WTC11 (cell line): ENCODE measurements around the gene ISG15. TPM values are rescaled to one million over a fixed set of nuclear protein-coding genes. Genes with fewer than 3 reads are reported as not detected.

Experiments
- ATAC-seq: fragments of 200-7000 bp; cut with Tn5 transposase; 2 replicates; pipeline ENCODE4 v1.10.0; 2021; ENCODE audit warnings: mild to moderate bottlenecking, moderate library complexity
- CTCF ChIA-PET: fragments of 300-600 bp; sonication (Branson Sonifier 250); formaldehyde crosslinking; loops from one replicate; lab custom pipeline; 2021; ENCODE audit warnings: antibody characterized with exemption; lab: Charles Lee
- POLR2A ChIA-PET: fragments of 350-600 bp; sonication (Branson Sonifier 250); formaldehyde crosslinking; loops from one replicate; lab custom pipeline; 2021; ENCODE audit warnings: antibody characterized with exemption; lab: Charles Lee
- DNase-seq: peaks from one replicate; pipeline ENCODE4 v3.0.0; 2021; ENCODE audit warnings: low spot score
- H3K27ac Mint-ChIP-seq: 2 replicates; pipeline ENCODE4 v1.8.0; 2021; ENCODE audit warnings: mixed read lengths
- H3K27me3 Mint-ChIP-seq: 2 replicates; pipeline ENCODE4 v1.8.0; 2021; ENCODE audit warnings: low read depth, mild to moderate bottlenecking, moderate library complexity, mixed read lengths
- H3K36me3 Mint-ChIP-seq: 2 replicates; pipeline ENCODE4 v1.8.0; 2021; ENCODE audit warnings: mixed read lengths
- H3K4me1 Mint-ChIP-seq: 2 replicates; pipeline ENCODE4 v1.8.0; 2022; ENCODE audit warnings: mixed read lengths
- H3K4me3 Mint-ChIP-seq: 2 replicates; pipeline ENCODE4 v1.8.0; 2021; ENCODE audit warnings: mild to moderate bottlenecking, moderate library complexity, mixed read lengths
- H3K9me3 Mint-ChIP-seq: 2 replicates; pipeline ENCODE4 v1.8.0; 2021; ENCODE audit warnings: mixed read lengths
- ATF2 ChIP-seq: sonication (generic); formaldehyde crosslinking; IDR thresholded peaks from 2 replicates; pipeline ENCODE4 v1.8.1; 2022; ENCODE audit warnings: low read depth, missing genetic modification reagents, borderline replicate concordance
- ATF3 ChIP-seq: sonication (generic); formaldehyde crosslinking; conservative IDR thresholded peaks from 2 replicates; pipeline ENCODE4 v1.8.1; 2022; ENCODE audit warnings: mild to moderate bottlenecking, missing genetic modification reagents
- ATF6 ChIP-seq: sonication (generic); formaldehyde crosslinking; IDR thresholded peaks from 2 replicates; pipeline ENCODE4 v1.8.1; 2023; ENCODE audit warnings: mild to moderate bottlenecking, missing genetic modification reagents
- CREB1 ChIP-seq: sonication (generic); formaldehyde crosslinking; IDR thresholded peaks from 2 replicates; pipeline ENCODE4 v1.8.0; 2023; ENCODE audit warnings: mild to moderate bottlenecking, missing genetic modification reagents
- E2F5 ChIP-seq: sonication (generic); formaldehyde crosslinking; IDR thresholded peaks from 2 replicates; pipeline ENCODE4 v1.8.1; 2022; ENCODE audit warnings: mild to moderate bottlenecking, moderate library complexity, missing genetic modification reagents
- ETV6 ChIP-seq: sonication (generic); formaldehyde crosslinking; IDR thresholded peaks from 2 replicates; pipeline ENCODE4 v1.8.1; 2022; ENCODE audit warnings: mild to moderate bottlenecking, missing genetic modification reagents
- FOXJ3 ChIP-seq: sonication (generic); formaldehyde crosslinking; IDR thresholded peaks from 2 replicates; pipeline ENCODE4 v1.9.0; 2021; ENCODE audit warnings: missing genetic modification reagents, mild to moderate bottlenecking, borderline replicate concordance
- FOXK1 ChIP-seq: sonication (generic); formaldehyde crosslinking; IDR thresholded peaks from 2 replicates; pipeline ENCODE4 v1.8.0; 2022; ENCODE audit warnings: mild to moderate bottlenecking, moderate library complexity, missing genetic modification reagents
- FOXP4 ChIP-seq: sonication (generic); formaldehyde crosslinking; IDR thresholded peaks from 2 replicates; pipeline ENCODE4 v1.8.0; 2022; ENCODE audit warnings: mild to moderate bottlenecking, missing genetic modification reagents
- GABPB1 ChIP-seq: sonication (generic); formaldehyde crosslinking; IDR thresholded peaks from 2 replicates; pipeline ENCODE4 v1.8.1; 2023; ENCODE audit warnings: mild to moderate bottlenecking, missing genetic modification reagents
- GTF2I ChIP-seq: fragments of 250-450 bp; sonication (Bioruptor Pico); conservative IDR thresholded peaks from 2 replicates; pipeline ENCODE4 v1.4.0; 2021; ENCODE audit warnings: mild to moderate bottlenecking
- HMGA2 ChIP-seq: fragments of 250-450 bp; sonication (Bioruptor Pico); IDR thresholded peaks from 2 replicates; pipeline ENCODE4 v1.4.0; 2021; ENCODE audit warnings: mild to moderate bottlenecking, moderate library complexity
- HMGXB4 ChIP-seq: sonication (generic); formaldehyde crosslinking; IDR thresholded peaks from 2 replicates; pipeline ENCODE4 v1.8.1; 2023; ENCODE audit warnings: mild to moderate bottlenecking, moderate library complexity, missing genetic modification reagents
- MAX ChIP-seq: sonication (generic); formaldehyde crosslinking; IDR thresholded peaks from 2 replicates; pipeline ENCODE4 v1.8.0; 2022; ENCODE audit warnings: mild to moderate bottlenecking, missing genetic modification reagents
- MYBL2 ChIP-seq: sonication (generic); formaldehyde crosslinking; IDR thresholded peaks from 2 replicates; pipeline ENCODE4 v1.8.1; 2023; ENCODE audit warnings: mild to moderate bottlenecking, moderate library complexity, missing genetic modification reagents
- NFATC4 ChIP-seq: fragments of 250-450 bp; sonication (Bioruptor Pico); IDR thresholded peaks from 2 replicates; pipeline ENCODE4 v1.9.0; 2021; ENCODE audit warnings: mild to moderate bottlenecking
- NFE2L1 ChIP-seq: sonication (generic); formaldehyde crosslinking; IDR thresholded peaks from 2 replicates; pipeline ENCODE4 v1.8.1; 2023; ENCODE audit warnings: missing genetic modification reagents
- NFYB ChIP-seq: sonication (generic); formaldehyde crosslinking; conservative IDR thresholded peaks from 2 replicates; pipeline ENCODE4 v1.8.0; 2022; ENCODE audit warnings: low read depth, missing genetic modification reagents
- NR1H2 ChIP-seq: sonication (generic); formaldehyde crosslinking; IDR thresholded peaks from 2 replicates; pipeline ENCODE4 v1.9.0; 2021; ENCODE audit warnings: mild to moderate bottlenecking, moderate library complexity, missing genetic modification reagents
- RELA ChIP-seq: sonication (generic); formaldehyde crosslinking; IDR thresholded peaks from 2 replicates; pipeline ENCODE4 v1.8.1; 2022; ENCODE audit warnings: missing genetic modification reagents, mild to moderate bottlenecking, borderline replicate concordance
- SP1 ChIP-seq: sonication (generic); formaldehyde crosslinking; conservative IDR thresholded peaks from 2 replicates; pipeline ENCODE4 v1.8.1; 2022; ENCODE audit warnings: missing genetic modification reagents
- TEAD4 ChIP-seq: sonication (generic); formaldehyde crosslinking; IDR thresholded peaks from 2 replicates; pipeline ENCODE4 v1.8.0; 2022; ENCODE audit warnings: mild to moderate bottlenecking, missing genetic modification reagents
- USF1 ChIP-seq: sonication (generic); formaldehyde crosslinking; IDR thresholded peaks from 2 replicates; pipeline ENCODE4 v1.8.0; 2022; ENCODE audit warnings: mild to moderate bottlenecking, missing genetic modification reagents
- ZNF219 ChIP-seq: sonication (generic); formaldehyde crosslinking; IDR thresholded peaks from 2 replicates; pipeline ENCODE4 v1.8.0; 2023; ENCODE audit warnings: missing genetic modification reagents, mild to moderate bottlenecking, borderline replicate concordance
- ZNF263 ChIP-seq: sonication (generic); formaldehyde crosslinking; IDR thresholded peaks from 2 replicates; pipeline ENCODE4 v1.8.1; 2022; ENCODE audit warnings: low read depth, mild to moderate bottlenecking, moderate library complexity, missing genetic modification reagents
- ZNF512 ChIP-seq: sonication (generic); formaldehyde crosslinking; IDR thresholded peaks from 2 replicates; pipeline ENCODE4 v1.8.1; 2022; ENCODE audit warnings: missing genetic modification reagents, borderline replicate concordance
- total RNA-seq: library from RNA; stranded (reverse); gene quantifications from 3 replicates; pipeline ENCODE4 v1.2.3, GENCODE V29; 2021

Gene ISG15
- total RNA-seq, 1 experiment from 2014 or later: 29.5 TPM

- H3K27me3 Mint-ChIP-seq: peaks cover 75% of the 10 kb centered on the region
- H3K9me3 Mint-ChIP-seq: no peaks in the 10 kb centered on the region
- CTCF ChIA-PET: interaction anchor here (0.6 to 4.1 kb wide), 15 partner anchors 9 to 339 kb away, joined by 3 to 47 read pairs (median 11); partner anchors contain the start of genes AGRN, ISG15 and PERM1
- POLR2A ChIA-PET: interaction anchor here (1.4 to 2.9 kb wide), 2 partner anchors 13 to 19 kb away, joined by 8 to 11 read pairs; partner anchors contain the start of genes AGRN and ISG15
- peak overlapping the region; percentile 92; the same call in 1 of the 2 replicates for H3K27ac Mint-ChIP-seq
- H3K36me3 Mint-ChIP-seq: no peaks in the 10 kb centered on the region
- peak overlapping the region; percentile 70 for H3K4me3 Mint-ChIP-seq
- peak; percentile 20 for ATAC-seq
- DNase-seq: peak; percentile 75
- peaks cover 15% of the 10 kb centered on the region for H3K4me1 Mint-ChIP-seq
- TF ChIP-seq MYBL2 (no peak), MAX (peak; percentile 98), NR1H2 (CRISPR knock-in tag) (no peak), ETV6 (CRISPR knock-in tag) (peak; percentile 62; the same call in 1 of the 2 replicates), USF1 (CRISPR knock-in tag) (peak; percentile 27; the same call in 1 of the 2 replicates), ATF2 (CRISPR knock-in tag) (peak; percentile 87; the same call in 1 of the 2 replicates), E2F5 (0 out of 2 replicates have a peak, but pooled peaks have one; percentile 13), NFYB (CRISPR knock-in tag) (no peak), NFATC4 (no peak), RELA (CRISPR knock-in tag) (peak; percentile 76; the same call in 1 of the 2 replicates), HMGXB4 (peak; percentile 18; the same call in 1 of the 2 replicates), ZNF263 (CRISPR knock-in tag) (no peak; the same call in 1 of the 2 replicates), FOXJ3 (CRISPR knock-in tag) (no peak), FOXK1 (peak; percentile 68), NFE2L1 (CRISPR knock-in tag) (peak; percentile 61; the same call in 1 of the 2 replicates), HMGA2 (CRISPR knock-in tag) (no peak), FOXP4 (peak; percentile 59; the same call in 1 of the 2 replicates), GTF2I (CRISPR knock-in tag) (no peak), ATF6 (no peak), SP1 (CRISPR knock-in tag) (peak; percentile 43; the same call in 1 of the 2 replicates), ATF3 (peak; percentile 94), ZNF219 (CRISPR knock-in tag) (peak; percentile 76; the same call in 1 of the 2 replicates), TEAD4 (no peak), CREB1 (CRISPR knock-in tag) (peak; percentile 75; the same call in 1 of the 2 replicates), ZNF512 (no peak), GABPB1 (CRISPR knock-in tag) (peak; percentile 88)
Observed at GRCh38 chr1:1000357-1001056, 12.8 kb upstream of the ISG15 start.
